Ectodermal cell (in vitro differentiated cells): ENCODE measurements around the gene SLC25A21.
"Not testable (repeated sequence)": the region's sequence is repeated elsewhere in the genome, so short reads cannot be mapped to it uniquely, and the experiment has no call there.

Experiments used
- H3K27ac ChIP-seq: 2 replicates; pipeline ENCODE4 v1.7.0; 2013; ENCODE audit warnings: mild to moderate bottlenecking, low read depth, low read length; ENCODE audit not compliant: insufficient read depth, poor library complexity, severe bottlenecking
- H3K27me3 ChIP-seq: 2 replicates; pipeline ENCODE4 v1.7.0; 2013; ENCODE audit warnings: mild to moderate bottlenecking, low read length; ENCODE audit not compliant: insufficient read depth, control insufficient read depth, poor library complexity, severe bottlenecking
- H3K36me3 ChIP-seq: one replicate; pipeline ENCODE4 v1.7.0; 2013; ENCODE audit warnings: low read length; ENCODE audit not compliant: control insufficient read depth, insufficient read depth
- H3K4me1 ChIP-seq: one replicate; pipeline ENCODE4 v1.7.0; 2013; ENCODE audit warnings: low read length; ENCODE audit not compliant: control insufficient read depth, insufficient read depth
- H3K4me3 ChIP-seq: 2 replicates; pipeline ENCODE4 v1.7.0; 2013; ENCODE audit warnings: low read depth, low read length, control low read depth; ENCODE audit not compliant: insufficient read depth
- H3K9me3 ChIP-seq: 2 replicates; pipeline ENCODE4 v1.7.0; 2013; ENCODE audit warnings: mild to moderate bottlenecking, low read length, moderate library complexity; ENCODE audit not compliant: control insufficient read depth
- WGBS, 2 experiments: methylation state at CpG; one replicate each; pipeline ENCODE4 v1.1.7; 2013; ENCODE audit warnings: missing lambda C conversion rate in 2 of 2; 5-methylcytosine and 5-hydroxymethylcytosine counted together

The SLC25A21 gene

DNA sequence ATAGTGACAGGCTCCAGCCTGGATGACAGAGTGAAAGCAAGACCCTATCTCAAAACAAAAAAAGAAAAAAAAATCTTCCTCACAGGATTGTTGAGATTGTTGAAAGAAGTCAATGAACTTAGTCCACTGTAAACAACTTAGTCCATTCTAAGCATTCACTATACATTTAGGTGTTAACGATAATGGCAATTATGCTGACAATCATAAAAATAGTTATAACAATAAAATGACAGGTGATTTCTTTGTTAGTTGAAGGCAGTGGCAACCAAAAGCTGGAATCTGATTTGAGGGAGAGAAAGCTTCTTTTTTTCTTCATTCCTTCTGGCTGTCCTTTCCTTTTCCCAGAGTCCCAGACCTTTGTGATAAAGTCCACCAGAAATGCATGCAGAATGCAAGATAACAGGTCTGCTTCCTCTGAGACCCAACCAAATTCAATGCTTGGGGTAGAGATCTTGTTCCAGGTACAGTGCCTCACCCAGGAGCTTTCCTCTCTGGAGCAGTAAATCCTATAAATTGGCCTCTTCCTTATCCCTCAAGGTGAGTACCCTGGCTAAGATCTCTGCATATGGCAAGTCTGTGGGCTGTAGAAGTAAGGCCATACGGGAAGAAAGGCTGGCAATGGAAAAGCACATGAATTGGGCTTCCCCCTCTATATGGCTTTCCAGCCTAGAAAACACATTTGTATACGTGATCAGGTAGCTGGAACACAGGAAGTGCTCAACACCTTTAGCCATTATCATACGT is 458.3 kb downstream of the SLC25A21 start:
- H3K4me1 ChIP-seq = no peaks in the 10 kb centered on the region
- H3K27ac ChIP-seq = no peak overlapping the region
- 90 to 91% methylated on average over 3 to 4 of the region's 4 CpGs for WGBS, 2 experiments
- H3K27me3 ChIP-seq = no peaks in the 10 kb centered on the region
- no peak overlapping the region for H3K4me3 ChIP-seq
- no peaks in the 10 kb centered on the region for H3K9me3 ChIP-seq
- H3K36me3 ChIP-seq = no peaks in the 10 kb centered on the region

DNA sequence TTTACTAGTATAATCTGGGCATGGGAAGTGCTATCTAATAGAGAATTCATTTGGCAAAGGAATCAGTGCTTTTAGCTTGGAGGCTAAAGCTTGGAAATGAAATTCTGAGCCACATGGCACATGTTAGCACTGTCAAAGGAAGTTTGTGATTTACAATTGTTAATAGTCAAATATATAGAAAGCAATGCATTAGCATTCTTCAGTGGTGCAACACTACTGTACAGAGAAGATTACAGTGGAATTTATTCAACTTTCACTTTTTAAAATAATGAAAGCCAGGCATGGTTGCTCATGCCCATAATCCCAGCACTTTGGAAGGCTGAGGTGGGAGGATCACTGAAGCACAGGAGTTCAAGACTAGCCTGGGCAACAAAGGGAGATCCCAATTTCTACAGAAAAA is 464.8 kb downstream of the SLC25A21 start:
- no peaks in the 10 kb centered on the region for H3K27me3 ChIP-seq
- no peak overlapping the region for H3K27ac ChIP-seq
- no peaks in the 10 kb centered on the region for H3K9me3 ChIP-seq
- H3K36me3 ChIP-seq = no peaks in the 10 kb centered on the region
- H3K4me3 ChIP-seq = no peak overlapping the region
- no peaks in the 10 kb centered on the region for H3K4me1 ChIP-seq

- no peaks in the 10 kb centered on the region for H3K9me3 ChIP-seq
- no peak overlapping the region for H3K4me3 ChIP-seq
- no peaks in the 10 kb centered on the region for H3K36me3 ChIP-seq
- WGBS, 2 experiments = 95 to 100% methylated on average over 1 of the region's 2 CpGs
- no peaks in the 10 kb centered on the region for H3K27me3 ChIP-seq
- no peak overlapping the region for H3K27ac ChIP-seq
- no peaks in the 10 kb centered on the region for H3K4me1 ChIP-seq
Measured at GRCh38 chr14:36702474-36702873, 469.9 kb downstream of the SLC25A21 start.

DNA sequence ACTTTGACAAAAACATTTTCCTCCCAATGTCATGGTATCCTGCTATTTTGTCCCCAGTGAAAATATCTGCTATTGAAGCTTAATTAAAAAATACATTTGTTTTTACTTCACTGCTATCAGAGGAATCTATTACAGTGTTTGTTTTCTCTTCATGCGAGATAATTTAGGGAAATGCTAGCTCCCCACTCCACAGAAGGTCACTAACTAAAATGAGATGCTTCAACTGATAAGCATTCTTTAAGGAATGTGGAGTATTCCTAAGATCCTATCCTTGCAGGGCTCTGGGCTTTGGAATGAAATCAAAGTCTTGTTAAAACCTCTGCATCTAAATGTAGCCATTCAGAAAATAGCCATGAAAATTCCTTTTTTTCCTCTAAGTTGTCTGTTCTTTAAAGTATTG is 471.3 kb downstream of the SLC25A21 start:
- Histone ChIP-seq H3K27me3 (no peaks in the 10 kb centered on the region), H3K4me3 (no peak overlapping the region), H3K4me1 (no peaks in the 10 kb centered on the region), H3K9me3 (no peaks in the 10 kb centered on the region), H3K36me3 (no peaks in the 10 kb centered on the region), H3K27ac (no peak overlapping the region)
- 79% methylated on average over 1 of the region's 1 CpG; no CpG with 5 or more reads in 1 of the 2 experiments for WGBS, 2 experiments

- Histone ChIP-seq H3K4me3 (no peak overlapping the region), H3K36me3 (no peaks in the 10 kb centered on the region), H3K27ac (no peak overlapping the region), H3K27me3 (no peaks in the 10 kb centered on the region), H3K4me1 (no peaks in the 10 kb centered on the region), H3K9me3 (no peaks in the 10 kb centered on the region)
- WGBS, 2 experiments = 88 to 98% methylated on average over 1 of the region's 1 CpG
Measured at GRCh38 chr14:36700651-36701050, 471.8 kb downstream of the SLC25A21 start.

DNA sequence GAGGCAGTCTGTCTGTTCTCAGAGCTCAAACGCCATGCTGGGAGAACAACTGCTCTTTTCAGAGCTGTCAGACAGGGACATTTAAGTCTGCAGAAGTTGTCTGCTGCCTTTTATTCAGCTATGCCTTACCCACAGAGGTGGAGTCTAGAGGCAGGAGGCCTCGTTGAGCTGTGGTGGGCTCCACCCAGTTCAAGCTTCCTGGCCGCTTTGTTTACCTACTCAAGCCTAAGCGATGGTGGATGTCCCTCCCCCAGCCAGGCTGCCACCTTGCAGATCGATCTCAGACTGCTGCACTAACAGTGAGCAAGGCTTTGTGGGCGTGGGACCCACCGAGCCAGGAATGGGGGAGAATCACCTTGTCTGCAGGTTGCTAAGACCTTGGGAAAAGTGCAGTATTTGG is 473.0 kb downstream of the SLC25A21 start:
- 83 to 86% methylated on average over 7 of the region's 7 CpGs for WGBS, 2 experiments
- H3K36me3 ChIP-seq, H3K27ac ChIP-seq, H3K4me1 ChIP-seq, H3K27me3 ChIP-seq, H3K4me3 ChIP-seq, H3K9me3 ChIP-seq: not testable (repeated sequence)

DNA sequence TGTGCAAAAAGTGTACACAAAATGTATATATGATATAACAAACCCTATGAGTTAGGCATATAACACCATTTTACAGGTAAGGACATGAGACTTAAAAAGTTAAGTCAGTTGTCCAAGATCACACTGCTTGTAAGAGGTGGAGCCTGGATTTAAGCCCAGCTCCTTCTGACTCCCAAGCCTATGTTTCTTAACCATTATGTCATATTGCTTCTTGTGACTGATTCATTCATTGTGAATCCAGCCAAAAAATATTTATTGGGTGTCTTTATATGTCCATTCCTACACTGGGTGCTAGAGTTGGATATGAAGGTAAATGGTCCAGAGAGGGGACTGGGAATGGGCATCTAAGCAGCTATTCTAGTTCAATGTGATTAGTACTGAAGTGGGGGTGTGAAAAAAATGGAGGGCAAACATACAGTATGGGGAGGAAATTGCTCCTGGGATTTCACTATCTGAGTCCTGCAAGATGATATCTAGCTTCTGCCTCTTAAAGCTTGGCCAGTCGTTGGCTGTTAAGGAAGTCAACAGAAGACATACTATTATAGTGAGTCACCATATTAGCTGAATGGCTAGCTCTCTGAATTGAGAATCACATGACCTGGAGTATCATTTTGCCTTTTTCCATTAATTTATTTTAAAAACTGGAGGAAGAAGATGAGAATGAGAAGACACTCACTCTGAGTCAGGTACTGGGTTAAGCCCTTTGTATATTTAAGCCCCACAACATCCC is 481.9 kb downstream of the SLC25A21 start:
- Histone ChIP-seq H3K4me3 (no peak overlapping the region), H3K9me3 (no peaks in the 10 kb centered on the region), H3K36me3 (no peaks in the 10 kb centered on the region), H3K27me3 (no peaks in the 10 kb centered on the region), H3K27ac (no peak overlapping the region), H3K4me1 (no peaks in the 10 kb centered on the region)
- 71 to 84% methylated on average over 1 of the region's 1 CpG for WGBS, 2 experiments

- no peak overlapping the region for H3K27ac ChIP-seq
- H3K36me3 ChIP-seq = no peaks in the 10 kb centered on the region
- no peaks in the 10 kb centered on the region for H3K27me3 ChIP-seq
- H3K9me3 ChIP-seq = no peaks in the 10 kb centered on the region
- no peak overlapping the region for H3K4me3 ChIP-seq
- no peaks in the 10 kb centered on the region for H3K4me1 ChIP-seq
- WGBS, 2 experiments = 93 to 96% methylated on average over 3 of the region's 3 CpGs
Measured at GRCh38 chr14:36684946-36685345, 487.5 kb downstream of the SLC25A21 start.

GRCh38 chr14:36683083-36683724 is 489.2 kb downstream of the SLC25A21 start:
- Histone ChIP-seq H3K4me3 (no peak overlapping the region), H3K4me1 (no peaks in the 10 kb centered on the region), H3K36me3 (no peaks in the 10 kb centered on the region), H3K9me3 (no peaks in the 10 kb centered on the region), H3K27ac (no peak overlapping the region), H3K27me3 (no peaks in the 10 kb centered on the region)
- 62 to 71% methylated on average over 9 of the region's 9 CpGs for WGBS, 2 experiments

DNA sequence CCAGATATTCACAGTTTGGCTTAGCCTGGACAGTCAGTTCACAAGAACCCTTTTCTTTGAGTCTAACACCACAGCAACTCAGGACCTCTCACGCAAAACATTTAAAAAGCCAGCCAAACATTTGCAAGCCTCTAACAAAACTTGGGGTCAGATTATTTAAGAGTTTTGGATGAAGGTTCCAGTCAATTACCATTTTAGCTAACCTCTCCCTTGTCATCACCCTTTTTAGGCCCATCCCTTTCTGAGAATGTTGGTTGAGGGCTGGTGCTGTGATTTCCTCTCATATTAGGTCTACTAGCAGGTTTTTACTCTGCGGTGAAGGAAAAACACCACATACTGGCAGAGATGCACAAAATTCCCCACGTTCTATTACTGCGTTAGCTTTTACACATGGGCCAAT is 490.1 kb downstream of the SLC25A21 start:
- Histone ChIP-seq H3K27ac (no peak overlapping the region), H3K4me1 (no peaks in the 10 kb centered on the region), H3K36me3 (no peaks in the 10 kb centered on the region), H3K9me3 (no peaks in the 10 kb centered on the region), H3K4me3 (no peak overlapping the region), H3K27me3 (no peaks in the 10 kb centered on the region)
- WGBS, 2 experiments = 96 to 99% methylated on average over 4 of the region's 4 CpGs
